IPS-NIHi7 (cell line): ENCODE results near the gene KIF26B.

ENCODE experiments used
- DNase-seq: peaks from one replicate; pipeline ENCODE4 v3.0.0; 2012; ENCODE audit warnings: mixed read lengths; ENCODE audit errors: extremely low spot score

KIF26B gene

DNA sequence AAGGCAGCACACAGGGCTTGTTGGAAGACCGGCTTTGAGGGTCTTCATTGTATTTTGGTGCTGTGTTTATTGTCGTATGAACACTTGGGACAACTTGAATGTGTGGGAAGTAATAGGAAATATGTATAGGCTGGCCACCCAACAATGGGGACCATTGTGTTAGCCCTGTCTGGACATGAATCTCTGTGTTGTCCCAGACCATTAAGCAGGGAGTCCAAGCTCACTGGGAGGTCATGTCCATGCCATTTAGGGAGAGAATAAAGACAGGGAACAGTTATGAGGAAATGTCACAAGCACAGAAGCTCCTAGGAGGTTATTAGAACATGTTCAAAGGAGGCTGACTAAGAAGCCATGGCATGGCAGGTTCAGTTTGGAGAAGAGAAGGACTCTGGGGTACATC, 266.1 kb downstream of the KIF26B start:
- no peak for DNase-seq

- DNase-seq = no peak
Measured at GRCh38 chr1:245428681-245429080, 273.9 kb downstream of the KIF26B start.

DNA sequence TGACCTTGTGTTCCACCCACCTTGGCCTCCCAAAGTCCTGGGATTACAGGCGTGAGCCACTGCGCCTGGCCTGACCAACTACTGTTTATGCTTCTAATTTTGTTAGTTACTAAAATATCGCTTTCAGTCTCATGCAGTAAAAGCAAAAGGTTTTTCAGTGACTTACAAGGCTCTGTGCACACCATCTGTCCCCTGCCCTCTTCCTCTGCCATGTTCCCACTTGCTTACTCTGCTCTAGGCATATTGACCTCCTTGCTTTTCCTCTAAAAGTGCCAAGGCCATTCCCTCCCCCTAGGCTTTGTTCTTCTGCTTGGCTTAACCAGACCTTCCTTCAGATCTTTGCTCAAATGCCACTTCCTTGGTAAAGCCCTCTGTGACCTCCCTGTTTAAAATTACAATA, 276.9 kb downstream of the KIF26B start:
- DNase-seq = no peak

DNA sequence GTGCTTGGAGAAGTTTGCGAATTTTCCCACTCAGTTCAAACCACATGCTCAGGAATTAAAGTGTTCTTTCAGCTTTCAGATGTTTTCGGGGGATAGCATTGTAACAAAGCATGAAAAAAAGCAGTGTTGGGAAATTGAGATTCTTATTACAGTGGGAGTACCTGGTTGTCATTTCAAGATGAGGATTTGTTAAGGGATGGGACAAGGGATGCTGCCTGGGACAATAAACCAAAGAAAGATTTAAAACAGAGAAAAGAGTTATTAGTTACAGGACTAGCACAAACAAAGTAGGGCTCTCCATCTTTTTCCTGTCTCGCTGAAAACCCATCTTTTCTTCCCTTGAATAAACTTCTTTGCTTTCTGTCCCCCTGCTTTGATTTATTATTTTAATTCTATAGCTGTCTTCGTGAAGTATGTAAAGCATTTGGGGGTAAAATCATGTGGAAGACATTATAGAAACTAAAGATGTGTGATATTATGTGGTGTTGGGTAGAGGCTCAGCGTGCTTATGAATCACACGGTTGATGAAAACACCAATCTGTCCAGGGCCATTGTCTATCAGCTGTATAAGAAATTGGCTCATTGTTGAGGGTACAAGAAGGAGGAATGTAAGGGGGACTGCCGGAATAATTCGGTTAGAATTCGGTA, 277.6 kb downstream of the KIF26B start:
- DNase-seq = no peak

DNA sequence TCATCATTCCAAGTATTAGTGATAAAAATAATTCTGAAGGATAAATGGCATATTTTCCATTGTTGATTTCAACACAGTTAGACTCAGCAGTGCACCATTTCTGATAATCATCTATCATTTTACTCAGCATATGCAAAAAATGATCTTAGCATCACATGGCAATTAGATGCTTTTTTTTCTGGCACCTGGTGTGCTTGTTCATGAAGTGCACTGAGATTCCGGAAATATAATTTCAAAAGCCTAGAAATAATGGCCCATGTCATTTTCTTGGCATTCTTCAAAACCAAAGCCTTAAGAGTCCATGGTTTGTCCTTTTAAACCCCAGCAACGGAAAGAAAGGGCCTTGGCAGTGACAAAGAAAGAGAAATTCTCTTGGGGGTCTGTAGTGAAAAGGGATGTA, 278.8 kb downstream of the KIF26B start:
- DNase-seq = no peak

DNA sequence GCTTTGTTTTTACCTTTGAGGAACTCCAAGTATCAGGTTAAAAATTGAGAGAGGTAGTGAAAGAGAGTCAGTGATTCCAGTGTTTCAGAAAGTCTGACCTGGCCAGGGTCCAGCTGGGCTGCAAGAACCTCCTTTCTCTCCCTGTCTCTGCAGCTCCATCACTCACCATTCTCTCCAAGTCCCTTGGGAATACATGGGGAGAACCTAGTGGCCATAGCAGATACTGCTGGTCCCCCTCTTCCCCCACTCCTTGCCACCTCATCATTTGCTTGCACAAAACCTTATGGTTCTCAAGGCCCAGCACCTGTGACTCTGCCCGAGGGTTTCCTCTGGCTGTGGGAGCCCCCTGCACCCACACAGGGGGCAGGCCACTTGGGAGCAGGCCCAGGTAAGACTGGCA, 279.5 kb downstream of the KIF26B start:
- peak; percentile 32 for DNase-seq

DNA sequence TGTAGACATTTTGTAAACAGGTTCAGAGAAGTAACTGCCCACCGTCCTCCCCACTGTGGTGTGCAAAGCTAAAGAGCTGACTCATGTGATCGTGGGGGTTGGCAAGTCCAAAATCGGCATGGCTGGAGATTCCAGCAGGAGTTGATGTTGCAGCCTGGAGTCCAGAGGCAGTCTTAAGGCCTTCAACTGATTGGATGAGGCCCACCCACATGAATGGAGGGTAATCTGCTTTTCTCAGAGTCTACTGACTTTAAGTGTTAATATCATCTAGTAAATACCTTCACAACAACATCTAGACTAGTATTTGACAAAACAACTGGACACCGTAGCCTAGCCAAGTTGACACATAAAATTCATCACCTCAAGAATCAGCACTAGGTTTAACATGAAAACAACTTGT, 281.6 kb downstream of the KIF26B start:
- no peak for DNase-seq

- no peak for DNase-seq
Measured at GRCh38 chr1:245437369-245438062, 282.7 kb downstream of the KIF26B start.

GRCh38 chr1:245440922-245441321, 286.1 kb downstream of the KIF26B start:
- DNase-seq = no peak

GRCh38 chr1:245441689-245442088, 286.9 kb downstream of the KIF26B start:
- DNase-seq = no peak

GRCh38 chr1:245444147-245444828, 289.5 kb downstream of the KIF26B start:
- no peak for DNase-seq

DNA sequence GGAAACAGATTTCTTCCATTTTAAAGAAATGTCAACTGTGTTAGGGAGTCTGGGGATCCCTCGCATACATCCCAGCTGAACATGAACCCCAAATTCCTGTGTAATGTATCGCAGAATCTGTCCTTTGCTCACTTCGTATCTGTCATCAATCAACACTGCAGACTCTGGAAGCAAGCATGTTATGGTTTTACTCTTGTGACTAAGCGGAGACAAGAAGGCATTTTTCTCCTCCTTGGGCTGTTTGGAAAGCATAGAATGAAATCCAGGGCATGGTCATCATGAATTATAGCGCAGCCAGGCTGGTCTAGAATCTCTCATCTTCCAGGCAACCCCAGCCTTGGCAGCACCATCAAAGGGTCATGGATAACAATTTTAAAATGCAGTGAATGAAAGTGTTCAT, 290.2 kb downstream of the KIF26B start:
- no peak for DNase-seq

GRCh38 chr1:245448531-245448930, 293.7 kb downstream of the KIF26B start:
- no peak for DNase-seq

DNA sequence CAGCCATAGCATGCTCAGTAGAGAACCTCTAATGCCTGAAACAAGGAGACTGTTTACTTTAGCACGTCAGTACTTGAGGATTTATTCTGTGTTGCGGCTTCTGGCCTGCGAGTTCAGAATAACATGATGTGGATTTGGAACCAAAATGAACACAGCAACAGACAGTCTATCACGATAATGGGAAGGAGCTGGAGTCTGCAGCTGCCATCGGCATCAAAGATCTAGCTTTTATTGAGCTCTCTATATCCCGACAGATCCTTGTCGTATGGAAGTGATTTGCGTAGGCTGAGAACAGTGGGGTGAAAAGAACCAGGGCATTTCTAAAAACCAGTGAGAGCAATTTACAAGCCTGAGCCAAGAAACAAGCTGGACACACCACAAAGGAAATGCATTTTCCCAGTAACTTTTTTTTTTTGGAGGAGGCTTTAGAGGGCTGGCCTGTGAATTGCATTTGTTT, 294.2 kb downstream of the KIF26B start:
- no peak for DNase-seq

DNA sequence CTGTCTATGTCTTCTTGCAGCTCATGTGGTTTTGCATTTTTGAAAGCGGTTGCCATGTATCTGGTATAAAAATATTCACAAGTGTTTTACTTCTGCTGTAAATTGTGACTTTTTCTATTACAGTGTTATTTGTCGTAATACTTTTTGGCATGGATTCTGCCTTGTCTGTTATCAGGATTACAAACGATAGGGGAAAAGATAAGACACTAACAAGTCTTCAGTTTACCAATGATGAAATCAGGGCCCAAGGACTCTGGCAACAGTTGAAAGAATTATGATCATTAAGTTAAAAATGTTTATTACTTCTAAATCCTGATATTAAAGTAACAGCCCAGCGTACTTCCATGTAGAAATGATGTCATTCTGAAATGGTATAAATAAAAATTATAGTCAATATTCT, 298.8 kb downstream of the KIF26B start:
- no peak for DNase-seq

DNA sequence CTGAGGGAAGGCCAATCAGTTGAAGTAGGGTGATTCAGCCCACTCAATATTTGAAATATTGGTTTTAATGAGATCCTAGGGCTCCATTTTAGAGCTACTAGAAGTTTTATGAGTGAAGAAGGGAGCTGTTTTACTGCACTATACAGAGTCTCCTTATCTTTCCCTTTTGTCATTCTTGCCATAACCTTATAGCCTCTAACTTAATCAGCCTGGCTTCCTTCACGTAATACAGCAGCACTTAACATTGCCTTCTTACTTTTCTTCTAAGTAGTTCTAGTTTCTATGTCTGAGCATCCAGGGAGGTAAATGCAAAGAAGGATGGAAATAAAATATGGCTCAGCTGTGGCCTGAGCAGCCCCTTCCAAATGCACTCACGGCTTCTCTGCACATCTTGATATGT, 299.3 kb downstream of the KIF26B start:
- no peak for DNase-seq

DNA sequence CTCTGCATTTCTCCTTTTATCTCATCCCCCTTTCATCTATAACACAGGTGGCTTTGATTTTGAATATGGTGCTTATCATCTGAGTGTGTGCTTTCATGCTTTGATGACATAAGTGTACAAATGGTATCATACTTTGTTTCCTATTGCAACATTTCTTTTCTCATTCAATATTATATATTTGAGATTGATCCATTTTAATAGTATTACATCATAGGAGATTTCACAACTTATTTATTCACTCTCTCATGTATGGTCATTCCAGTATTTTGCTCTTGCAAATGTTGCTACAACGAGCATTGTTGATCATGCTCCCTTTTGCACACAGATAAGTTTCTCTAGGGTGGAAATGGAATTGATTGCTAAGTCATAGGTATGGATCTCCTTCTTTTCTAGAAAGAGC, 302.8 kb downstream of the KIF26B start:
- DNase-seq = no peak

GRCh38 chr1:245458234-245458633, 303.4 kb downstream of the KIF26B start:
- DNase-seq = no peak

DNA sequence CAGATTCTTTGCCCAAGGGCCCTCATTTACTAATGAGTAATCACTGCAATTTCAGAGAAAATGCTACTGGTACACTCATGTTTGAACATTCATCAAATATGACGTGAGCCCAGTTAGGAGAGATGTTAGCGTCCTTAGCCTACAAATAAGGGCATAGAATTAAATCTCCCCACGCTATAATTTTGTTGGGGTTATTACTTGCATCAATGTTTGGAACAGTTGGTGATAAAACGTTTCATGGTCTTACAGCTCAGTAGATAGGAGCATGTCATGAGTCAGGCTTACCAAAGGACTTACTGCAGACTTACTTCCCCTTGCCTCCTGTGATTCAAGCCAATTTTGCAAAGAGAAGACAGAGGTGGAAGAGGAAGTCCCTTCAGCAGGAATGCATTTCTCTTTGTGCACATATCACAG, 304.0 kb downstream of the KIF26B start:
- no peak for DNase-seq

- no peak for DNase-seq
Measured at GRCh38 chr1:245459621-245460020, 304.8 kb downstream of the KIF26B start.

- no peak for DNase-seq
Measured at GRCh38 chr1:245461681-245462080, 306.9 kb downstream of the KIF26B start.

GRCh38 chr1:245462161-245462560, 307.4 kb downstream of the KIF26B start:
- DNase-seq = no peak
